ENCODE results near the gene PDZRN3.

Gene PDZRN3

GRCh38 chr3:73540969-73541740 is 83.6 kb downstream of the PDZRN3 start:
- peak in 1 of 2 donors; percentile 58 for DNase-seq (ENCODE audit: low read depth in 2 of 2)

GRCh38 chr3:73538486-73538885 is 86.3 kb downstream of the PDZRN3 start:
- H3K4me3 ChIP-seq (replicated peaks in 1 of 2; ENCODE audit: low read depth in 2 of 2, low read length in 2 of 2): no peak overlapping the region
- DNase-seq (ENCODE audit: low read depth in 2 of 2): no peak
- TF ChIP-seq CTCF (IDR thresholded peaks at IDR 0.05; ENCODE audit: low read depth, low read length): no peak

More at GRCh38 chr3:73540969-73541740, 83.6 kb downstream of the PDZRN3 start:
- no peak overlapping the region for H3K4me3 ChIP-seq (replicated peaks in 1 of 2; ENCODE audit: low read depth in 2 of 2, low read length in 2 of 2)
- TF ChIP-seq CTCF (IDR thresholded peaks at IDR 0.05; ENCODE audit: low read depth, low read length): no peak

GRCh38 chr3:73536952-73537351 is 87.8 kb downstream of the PDZRN3 start:
- no peak for TF ChIP-seq CTCF (IDR thresholded peaks at IDR 0.05; ENCODE audit: low read depth, low read length)
- DNase-seq (ENCODE audit: low read depth in 2 of 2): no peak

GRCh38 chr3:73536336-73536895 is 88.3 kb downstream of the PDZRN3 start:
- no peak for DNase-seq (ENCODE audit: low read depth in 2 of 2)
- no peak for TF ChIP-seq CTCF (IDR thresholded peaks at IDR 0.05; ENCODE audit: low read depth, low read length)
- no peak overlapping the region for H3K4me3 ChIP-seq (replicated peaks in 1 of 2; ENCODE audit: low read depth in 2 of 2, low read length in 2 of 2)

More at GRCh38 chr3:73536952-73537351, 87.8 kb downstream of the PDZRN3 start:
- no peak overlapping the region for H3K4me3 ChIP-seq (replicated peaks in 1 of 2; ENCODE audit: low read depth in 2 of 2, low read length in 2 of 2)

GRCh38 chr3:73535931-73536330 is 88.8 kb downstream of the PDZRN3 start:
- H3K4me3 ChIP-seq (replicated peaks in 1 of 2; ENCODE audit: low read depth in 2 of 2, low read length in 2 of 2): no peak overlapping the region
- DNase-seq (ENCODE audit: low read depth in 2 of 2): no peak
- no peak for TF ChIP-seq CTCF (IDR thresholded peaks at IDR 0.05; ENCODE audit: low read depth, low read length)

- DNase-seq (ENCODE audit: low read depth in 2 of 2): no peak
- TF ChIP-seq CTCF (IDR thresholded peaks at IDR 0.05; ENCODE audit: low read depth, low read length): no peak
- no peak overlapping the region for H3K4me3 ChIP-seq (replicated peaks in 1 of 2; ENCODE audit: low read depth in 2 of 2, low read length in 2 of 2)
Measured at GRCh38 chr3:73535137-73535536, 89.6 kb downstream of the PDZRN3 start.

Data from cardiac fibroblast (primary cell).